Kidney (tissue), 14 donors: Measurements from ENCODE around the gene GPR55. TPM values are rescaled to one million over a fixed set of nuclear protein-coding genes. Genes with fewer than 3 reads are reported as not detected.
A peak's percentile ranks its signal among the peaks of the same experiment; 100 is the strongest.

Experiments
- DNase-seq, 5 donors: peaks; one replicate each; pipeline ENCODE4 v3.0.0-alpha.2; 2013 to 2020
- FAIRE-seq: peaks from 2 replicates; lab custom pipeline; 2012; peaks lifted over from hg19 to GRCh38; lab: Jason Lieb, UNC
- H3K27ac ChIP-seq, 2 donors: one replicate each; pipeline ENCODE4 v1.7.0; 2013; ENCODE audit warnings: low read depth in 2 of 2, low read length in 2 of 2, inconsistent platforms in 1 of 2
- H3K27me3 ChIP-seq: one replicate; pipeline ENCODE4 v1.7.1; 2013; ENCODE audit warnings: low read length, inconsistent platforms; ENCODE audit not compliant: control insufficient read depth, insufficient read depth
- H3K36me3 ChIP-seq, 3 donors: one replicate each; pipeline versions ENCODE4 v1.7.0 to v1.7.1; 2013; ENCODE audit warnings: low read length in 3 of 3, control low read depth in 1 of 3, inconsistent platforms in 1 of 3; ENCODE audit not compliant: insufficient read depth in 3 of 3, control insufficient read depth in 2 of 3
- H3K4me1 ChIP-seq, 3 donors: one replicate each; pipeline versions ENCODE4 v1.7.0 to v1.7.1; 2013; ENCODE audit warnings: low read length in 3 of 3, inconsistent platforms in 1 of 3, low read depth in 1 of 3; ENCODE audit not compliant: control insufficient read depth in 2 of 3, insufficient read depth in 2 of 3
- H3K4me3 ChIP-seq, 3 donors: one replicate each; pipeline versions ENCODE4 v1.7.0 to v1.8.1; 2013; ENCODE audit warnings: low read length in 3 of 3, control low read depth in 1 of 3, inconsistent platforms in 1 of 3
- H3K9ac ChIP-seq, 3 donors: one replicate each; pipeline versions ENCODE4 v1.7.0 to v1.7.1; 2013; ENCODE audit warnings: low read length in 3 of 3, control low read depth in 1 of 3, inconsistent platforms in 1 of 3
- H3K9me3 ChIP-seq, 3 donors: one replicate each; pipeline versions ENCODE4 v1.7.0 to v1.7.1; 2013; ENCODE audit warnings: low read length in 3 of 3, control low read depth in 1 of 3, inconsistent platforms in 1 of 3; ENCODE audit not compliant: control insufficient read depth in 2 of 3, insufficient read depth in 1 of 3
- CTCF ChIP-seq: IDR thresholded peaks from 3 replicates; pipeline ENCODE4 v1.5.1; 2012; ENCODE audit warnings: mild to moderate bottlenecking, moderate library complexity, borderline replicate concordance; ENCODE audit not compliant: insufficient read depth; ENCODE audit errors: extremely low read depth
- intact Hi-C: fragments of 100-400 bp; cut with DNase I; formaldehyde crosslinking; loops from one replicate; pipeline ENCODE4 v1.11.1; 2022
- polyA plus RNA-seq: library from polyadenylated mRNA; stranded (reverse); fragments of 350-450 nt; fragmentation: Illumina TruSeq; extraction: RNeasy Lipid Tissue Mini Kit (QIAGEN cat#74804); gene quantifications from one replicate; pipeline ENCODE4 v1.2.3, GENCODE V29; 2014; ENCODE audit warnings: low read depth, low replicate concordance; ENCODE audit not compliant: insufficient read depth
- total RNA-seq: library from RNA; stranded (reverse); fragmentation: NEBNext Ultra II Directional; extraction: Animal tissue kit (Norgen Biotek cat#: 25700); gene quantifications from one replicate; pipeline ENCODE4 v1.2.1, GENCODE V29; 2021
- donor health status: control.
- donor health status: control.
- donor health status: control.
- donor health status: control.
- donor health status: control.
- donor health status: DM: yes; HTN: yes; CAD: no.
- donor health status: Normal renal cell carcinoma (clear cell type).

Gene GPR55
- total and polyA plus RNA-seq, 2 donors from 2014 or later, result 0.69 TPM; not detected in 1

- Histone ChIP-seq H3K4me3 (no peak overlapping the region), H3K9ac (no peak overlapping the region), H3K9me3 (no peaks in the 10 kb centered on the region), H3K27ac (no peak overlapping the region), H3K36me3 (no peaks in the 10 kb centered on the region), H3K4me1 (peaks cover 0 to 7% (median 0%) of the 10 kb centered on the region in 3 donors), H3K27me3 (no peaks in the 10 kb centered on the region)
- intact Hi-C loops, result no loop called here
- no peak for TF ChIP-seq CTCF
- DNase-seq, result peak in 3 of 5 donors; percentile 17 to 88 (median 41)
- FAIRE-seq, result no peak
Measured at GRCh38 chr2:230895536-230896345, 29.3 kb downstream of the GPR55 start.

GRCh38 chr2:230893841-230894781 is 30.9 kb downstream of the GPR55 start:
- no peak for FAIRE-seq
- TF ChIP-seq CTCF, result no peak
- Histone ChIP-seq H3K9ac (no peak overlapping the region), H3K36me3 (no peaks in the 10 kb centered on the region), H3K9me3 (no peaks in the 10 kb centered on the region), H3K27me3 (no peaks in the 10 kb centered on the region), H3K4me3 (no peak overlapping the region), H3K27ac (no peak overlapping the region), H3K4me1 (peaks cover 0 to 7% (median 0%) of the 10 kb centered on the region in 3 donors)
- intact Hi-C loops, result no loop called here
- DNase-seq, result peak in 3 of 5 donors; percentile 8 to 74 (median 47)

- DNase-seq, result peak in 2 of 5 donors; percentile 46 to 77
- no peak for TF ChIP-seq CTCF
- no peak overlapping the region for H3K27ac ChIP-seq
- no peaks in the 10 kb centered on the region for H3K9me3 ChIP-seq
- no peaks in the 10 kb centered on the region for H3K27me3 ChIP-seq
- no peaks in the 10 kb centered on the region for H3K36me3 ChIP-seq
- H3K4me1 ChIP-seq, result peaks cover 0 to 7% (median 0%) of the 10 kb centered on the region in 3 donors
- H3K4me3 ChIP-seq, result no peak overlapping the region
- H3K9ac ChIP-seq, result no peak overlapping the region
- intact Hi-C loops, result no loop called here
- no peak for FAIRE-seq
Measured at GRCh38 chr2:230893338-230893737, 31.7 kb downstream of the GPR55 start.
